ENCODE results near the gene ATOX1. TPM values are rescaled to one million over a fixed set of nuclear protein-coding genes. Genes with fewer than 3 reads are reported as not detected.
A peak's percentile ranks its signal among the peaks of the same experiment; 100 is the strongest.

Gene ATOX1
- total RNA-seq (ENCODE audit: low replicate concordance), result 28.6 and 66.6 TPM in 2 replicates

GRCh38 chr5:151758430-151759241, at the start of gene ATOX1:
Gene ATOX1 (minus strand): TSS chr5:151758631. CDS start chr5:151758551, 80 bp downstream.
- H3K4me3 ChIP-seq (ENCODE audit: low read depth, low read length), result peak within 1 kb of the TSS; percentile 90
- TF ChIP-seq CTCF (IDR thresholded peaks at IDR 0.05; ENCODE audit: insufficient read depth, low read length), result peak; percentile 18
- DNase-seq (ENCODE audit: low read depth), result peak; percentile 81

- peak; percentile 89 for DNase-seq (ENCODE audit: low read depth)
- no peak overlapping the region for H3K4me3 ChIP-seq (ENCODE audit: low read depth, low read length)
- TF ChIP-seq CTCF (IDR thresholded peaks at IDR 0.05; ENCODE audit: insufficient read depth, low read length), result no peak
Measured at GRCh38 chr5:151805414-151806223, 47.2 kb upstream of the ATOX1 start.

- TF ChIP-seq CTCF (IDR thresholded peaks at IDR 0.05; ENCODE audit: insufficient read depth, low read length), result no peak
- no peak overlapping the region for H3K4me3 ChIP-seq (ENCODE audit: low read depth, low read length)
- DNase-seq (ENCODE audit: low read depth), result no peak
Measured at GRCh38 chr5:151800532-151800931, 42.1 kb upstream of the ATOX1 start.

GRCh38 chr5:151799407-151799806, 41.0 kb upstream of the ATOX1 start:
- TF ChIP-seq CTCF (IDR thresholded peaks at IDR 0.05; ENCODE audit: insufficient read depth, low read length), result no peak
- DNase-seq (ENCODE audit: low read depth), result no peak
- H3K4me3 ChIP-seq (ENCODE audit: low read depth, low read length), result no peak overlapping the region

- no peak for DNase-seq (ENCODE audit: low read depth)
- no peak overlapping the region for H3K4me3 ChIP-seq (ENCODE audit: low read depth, low read length)
- no peak for TF ChIP-seq CTCF (IDR thresholded peaks at IDR 0.05; ENCODE audit: insufficient read depth, low read length)
Measured at GRCh38 chr5:151798674-151799073, 40.2 kb upstream of the ATOX1 start.

- H3K4me3 ChIP-seq (ENCODE audit: low read depth, low read length), result no peak overlapping the region
- DNase-seq (ENCODE audit: low read depth), result no peak
- no peak for TF ChIP-seq CTCF (IDR thresholded peaks at IDR 0.05; ENCODE audit: insufficient read depth, low read length)
Measured at GRCh38 chr5:151795426-151795825, 37.0 kb upstream of the ATOX1 start.
